B cell (primary cell): ENCODE data around the gene TRMT10A. TPM values are rescaled to one million over a fixed set of nuclear protein-coding genes. Genes with fewer than 3 reads are reported as not detected.

Experiments
- ATAC-seq: fragments of 200-7000 bp; cut with Tn5 transposase; one replicate; pipeline ENCODE4 v1.10.0; 2021; ENCODE audit warnings: low read depth, mild to moderate bottlenecking, moderate number of reproducible peaks, moderate library complexity
- CTCF ChIA-PET: fragments of 350-600 bp; sonication (Branson Sonifier 250); formaldehyde crosslinking; loops from one replicate; lab custom pipeline; 2021; ENCODE audit warnings: antibody characterized with exemption, inconsistent platforms; lab: Charles Lee
- POLR2A ChIA-PET: fragments of 350-600 bp; sonication (Branson Sonifier 250); formaldehyde crosslinking; loops from one replicate; lab custom pipeline; 2021; ENCODE audit warnings: antibody characterized with exemption; lab: Charles Lee
- DNase-seq: peaks from one replicate; pipeline ENCODE4 v3.0.0; 2013
- H2AFZ ChIP-seq: 2 replicates; pipeline ENCODE4 v1.6.1; 2012; ENCODE audit warnings: mild to moderate bottlenecking, low read depth, low read length; ENCODE audit not compliant: insufficient read depth, poor library complexity, severe bottlenecking
- H3K27ac ChIP-seq, 2 donors: 1 replicate in 1 of 2; 2 replicates in 1 of 2; pipeline ENCODE4 v1.5.1; 2012 to 2013; ENCODE audit warnings: low read length in 2 of 2, mild to moderate bottlenecking in 2 of 2, moderate library complexity in 1 of 2
- H3K27me3 ChIP-seq, 4 experiments: fragments of 200-600 bp in 1 of 4; sonication (generic) in 1 of 4; replicated peaks in 1 of 4; 1 replicate in 2 of 4; 2 replicates in 2 of 4; pipeline versions ENCODE4 v1.6.1 to v1.7.0; 2013 to 2016; ENCODE audit warnings: low read length in 3 of 4, mild to moderate bottlenecking in 2 of 4, mixed read lengths in 1 of 4, moderate library complexity in 1 of 4; ENCODE audit not compliant: insufficient read depth in 4 of 4, control insufficient read depth in 3 of 4; ENCODE audit errors: control extremely low read depth in 1 of 4
- H3K36me3 ChIP-seq, 2 experiments: replicated peaks in 1 of 2; 1 replicate in 1 of 2; 2 replicates in 1 of 2; pipeline versions ENCODE4 v1.6.1 to v1.7.1; 2013; ENCODE audit warnings: low read length in 1 of 2; ENCODE audit not compliant: insufficient read depth in 2 of 2, control insufficient read depth in 1 of 2; ENCODE audit errors: control extremely low read depth in 1 of 2, extremely low read depth in 1 of 2
- H3K4me1 ChIP-seq, 2 donors: fragments of 200-600 bp in 1 of 2; sonication (generic) in 1 of 2; 1 replicate in 1 of 2; 2 replicates in 1 of 2; pipeline versions ENCODE4 v1.5.1 to v1.6.1; 2013 to 2017; ENCODE audit warnings: low read length in 2 of 2; ENCODE audit not compliant: control insufficient read depth in 2 of 2, insufficient read depth in 2 of 2
- H3K4me2 ChIP-seq: replicated peaks from 2 replicates; pipeline ENCODE3; 2012; ENCODE audit warnings: mild to moderate bottlenecking, low read depth, low read length; ENCODE audit not compliant: poor library complexity, severe bottlenecking
- H3K4me3 ChIP-seq, 5 experiments: fragments of 200-600 bp in 1 of 5; sonication (generic) in 1 of 5; 1 replicate in 3 of 5; 2 replicates in 2 of 5; pipeline versions ENCODE4 v1.5.1 to v1.7.0; 2011 to 2016; ENCODE audit warnings: low read length in 4 of 5, mild to moderate bottlenecking in 4 of 5, low read depth in 2 of 5, control low read depth in 1 of 5, moderate library complexity in 1 of 5; ENCODE audit not compliant: insufficient read depth in 1 of 5; ENCODE audit errors: control extremely low read depth in 1 of 5, extremely low read depth in 1 of 5
- H3K79me2 ChIP-seq: fragments of 200-600 bp; sonication (generic); one replicate; pipeline ENCODE4 v1.6.0; 2016; ENCODE audit warnings: low read length; ENCODE audit not compliant: control insufficient read depth, insufficient read depth
- H3K9ac ChIP-seq: fragments of 200-600 bp; sonication (generic); 2 replicates; pipeline ENCODE4 v1.6.1; 2017; ENCODE audit warnings: mild to moderate bottlenecking, low read length, moderate library complexity
- H3K9me3 ChIP-seq, 3 donors: one replicate each; pipeline versions ENCODE4 v1.6.1 to v1.7.1; 2013; ENCODE audit warnings: low read length in 2 of 3; ENCODE audit not compliant: control insufficient read depth in 2 of 3, insufficient read depth in 1 of 3; ENCODE audit errors: control extremely low read depth in 1 of 3
- H4K20me1 ChIP-seq: 2 replicates; pipeline ENCODE4 v1.6.0; 2012; ENCODE audit warnings: mild to moderate bottlenecking, low read length; ENCODE audit not compliant: insufficient read depth, control insufficient read depth, poor library complexity, severe bottlenecking
- H3K27ac Mint-ChIP-seq: one replicate; pipeline ENCODE4 v1.8.0; 2021; ENCODE audit warnings: mixed read lengths
- H3K27me3 Mint-ChIP-seq: one replicate; pipeline ENCODE4 v1.8.0; 2021; ENCODE audit warnings: mixed read lengths
- H3K4me1 Mint-ChIP-seq: one replicate; pipeline ENCODE4 v1.8.0; 2021; ENCODE audit warnings: mixed read lengths
- H3K4me3 Mint-ChIP-seq: one replicate; pipeline ENCODE4 v1.8.0; 2021; ENCODE audit warnings: mixed read lengths
- H3K9me3 Mint-ChIP-seq: one replicate; pipeline ENCODE4 v1.8.0; 2022; ENCODE audit warnings: mixed read lengths; ENCODE audit not compliant: insufficient read depth
- EZH2 ChIP-seq: IDR thresholded peaks from 2 replicates; pipeline ENCODE4 v1.6.1; 2012; ENCODE audit warnings: borderline replicate concordance, low read depth, mild to moderate bottlenecking, moderate library complexity, low read length; ENCODE audit not compliant: insufficient read depth, poor library complexity, severe bottlenecking
- WGBS: methylation state at CpG from one replicate; pipeline ENCODE4 v1.1.5; 2013; ENCODE audit warnings: missing lambda C conversion rate; ENCODE audit not compliant: insufficient coverage; 5-methylcytosine and 5-hydroxymethylcytosine counted together
- intact Hi-C: fragments of 100-400 bp; cut with micrococcal nuclease; formaldehyde crosslinking; loops from one replicate; pipeline ENCODE4 v1.10.0; 2022
- polyA plus RNA-seq: library from polyadenylated mRNA; depleted of rRNA; stranded (reverse); fragments of >200 nt; gene quantifications from 2 replicates; pipeline ENCODE4 v1.2.3, GENCODE V29; 2012
- total RNA-seq, 2 donors: library from RNA; stranded (reverse); fragments of 120-200 nt in 1 of 2; gene quantifications; 1 replicate in 1 of 2; 2 replicates in 1 of 2; pipeline versions ENCODE4 v1.2.3 to v1.2.4, GENCODE V29; 2013 to 2022
- TF ChIP-seq, protein P1 (sequence below): fragments of 200-600 bp; IDR thresholded peaks from one replicate; pipeline ENCODE4 v1.8.0; 2022; ENCODE audit warnings: antibody characterized with exemption, mild to moderate bottlenecking

TRMT10A gene
- total and polyA plus RNA-seq, 2 donors (not counting 1 experiment from before 2014, with no cell fraction given): 1.4 to 5.5 TPM

DNA sequence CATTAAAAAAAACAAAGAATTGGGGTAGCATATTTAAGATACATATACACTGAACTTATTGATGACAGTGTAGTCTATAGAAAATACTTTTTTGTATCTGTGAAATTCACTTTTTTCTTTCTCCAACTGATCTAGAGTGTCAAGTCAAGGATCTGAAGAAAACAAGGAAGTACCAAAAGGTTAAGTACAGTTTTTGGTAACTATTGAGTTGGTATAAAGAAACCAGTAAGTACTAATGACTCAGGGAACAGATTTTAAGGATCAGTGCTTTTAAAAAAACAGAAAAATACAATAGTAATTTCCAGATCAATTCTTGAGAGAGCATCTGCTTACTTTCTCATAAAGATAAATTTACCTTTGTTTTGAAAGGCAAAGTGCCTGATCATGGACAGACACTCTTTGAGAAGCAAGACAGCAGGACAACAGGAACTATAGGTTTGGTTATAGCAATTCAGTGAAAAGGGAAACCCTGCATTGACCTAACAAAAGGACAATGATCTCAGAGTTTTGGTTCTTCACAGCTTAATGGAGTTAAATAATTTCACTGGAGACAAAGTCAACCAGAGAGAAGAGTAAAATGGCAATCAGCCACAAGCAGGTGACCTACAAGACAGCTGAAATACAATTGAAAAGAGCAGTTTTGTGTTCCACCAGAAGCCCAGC is 23.4 kb downstream of the TRMT10A start:
- no peak overlapping the region for H3K4me3 ChIP-seq
- Mint-ChIP-seq H3K27ac (no peak overlapping the region), H3K4me1 (no peaks in the 10 kb centered on the region), H3K9me3 (no peaks in the 10 kb centered on the region), H3K27me3 (peaks cover 16% of the 10 kb centered on the region), H3K4me3 (no peak overlapping the region)
- no peak overlapping the region for H3K9ac ChIP-seq
- no peaks in the 10 kb centered on the region for H3K36me3 ChIP-seq
- no peak overlapping the region for H3K27ac ChIP-seq
- ATAC-seq: no peak
- POLR2A ChIA-PET: no interaction called here
- no peaks in the 10 kb centered on the region for H4K20me1 ChIP-seq
- H3K79me2 ChIP-seq: no peaks in the 10 kb centered on the region
- H2AFZ ChIP-seq: no peak overlapping the region
- no peaks in the 10 kb centered on the region for H3K4me1 ChIP-seq
- intact Hi-C loops: no loop called here
- no peak for TF ChIP-seq EZH2
- TF ChIP-seq, protein P1, sequence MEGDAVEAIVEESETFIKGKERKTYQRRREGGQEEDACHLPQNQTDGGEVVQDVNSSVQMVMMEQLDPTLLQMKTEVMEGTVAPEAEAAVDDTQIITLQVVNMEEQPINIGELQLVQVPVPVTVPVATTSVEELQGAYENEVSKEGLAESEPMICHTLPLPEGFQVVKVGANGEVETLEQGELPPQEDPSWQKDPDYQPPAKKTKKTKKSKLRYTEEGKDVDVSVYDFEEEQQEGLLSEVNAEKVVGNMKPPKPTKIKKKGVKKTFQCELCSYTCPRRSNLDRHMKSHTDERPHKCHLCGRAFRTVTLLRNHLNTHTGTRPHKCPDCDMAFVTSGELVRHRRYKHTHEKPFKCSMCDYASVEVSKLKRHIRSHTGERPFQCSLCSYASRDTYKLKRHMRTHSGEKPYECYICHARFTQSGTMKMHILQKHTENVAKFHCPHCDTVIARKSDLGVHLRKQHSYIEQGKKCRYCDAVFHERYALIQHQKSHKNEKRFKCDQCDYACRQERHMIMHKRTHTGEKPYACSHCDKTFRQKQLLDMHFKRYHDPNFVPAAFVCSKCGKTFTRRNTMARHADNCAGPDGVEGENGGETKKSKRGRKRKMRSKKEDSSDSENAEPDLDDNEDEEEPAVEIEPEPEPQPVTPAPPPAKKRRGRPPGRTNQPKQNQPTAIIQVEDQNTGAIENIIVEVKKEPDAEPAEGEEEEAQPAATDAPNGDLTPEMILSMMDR: no peak
- H3K4me2 ChIP-seq: no peak overlapping the region
- CTCF ChIA-PET: no interaction called here
- no peak for DNase-seq
- H3K9me3 ChIP-seq: peaks cover 2 to 3% (median 2%) of the 10 kb centered on the region in 3 donors
- peaks cover 0 to 3% (median 0%) of the 10 kb centered on the region in 4 experiments for H3K27me3 ChIP-seq

DNA sequence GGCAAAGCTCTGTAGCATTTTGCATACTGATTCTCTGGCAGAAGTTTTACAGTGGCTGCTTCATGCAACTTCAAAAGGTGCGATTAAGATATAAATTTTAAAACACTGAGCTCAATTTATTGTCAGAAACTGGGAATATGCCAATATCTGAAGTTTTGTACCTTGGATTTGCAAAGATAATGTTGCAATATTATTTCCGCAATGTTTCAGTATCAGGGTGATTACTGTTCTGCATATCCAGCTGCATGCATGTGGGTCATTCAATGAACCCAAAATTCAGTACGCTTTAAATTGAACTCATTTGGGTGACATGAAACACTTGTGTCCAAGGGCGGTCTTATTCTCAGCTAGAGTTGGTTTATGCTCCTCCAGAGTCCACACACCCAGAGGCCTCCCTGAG is 26.2 kb downstream of the TRMT10A start:
- Histone ChIP-seq H3K27me3 (peaks cover 0 to 3% (median 0%) of the 10 kb centered on the region in 4 experiments), H3K27ac (no peak overlapping the region), H3K9ac (no peak overlapping the region), H3K4me2 (no peak overlapping the region), H2AFZ (no peak overlapping the region), H3K4me1 (no peaks in the 10 kb centered on the region), H3K36me3 (no peaks in the 10 kb centered on the region), H4K20me1 (no peaks in the 10 kb centered on the region), H3K4me3 (no peak overlapping the region), H3K9me3 (peaks cover 0 to 2% (median 1%) of the 10 kb centered on the region in 3 donors), H3K79me2 (no peaks in the 10 kb centered on the region)
- H3K4me1 Mint-ChIP-seq: no peaks in the 10 kb centered on the region
- ATAC-seq: no peak
- 97% methylated on average over 3 of the region's 4 CpGs for WGBS
- CTCF ChIA-PET: interaction anchor here (0.9 to 1.6 kb wide), 2 partner anchors 77 to 274 kb away, joined by 3 read pairs; no protein-coding TSS in a partner anchor
- no peak for TF ChIP-seq EZH2
- TF ChIP-seq, protein P1: no peak
- peaks cover 35% of the 10 kb centered on the region for H3K27me3 Mint-ChIP-seq
- intact Hi-C loops: no loop called here
- no peak overlapping the region for H3K27ac Mint-ChIP-seq
- POLR2A ChIA-PET: no interaction called here
- no peak overlapping the region for H3K4me3 Mint-ChIP-seq
- no peak for DNase-seq
- no peaks in the 10 kb centered on the region for H3K9me3 Mint-ChIP-seq
